HepG2 (cell line): ENCODE data around the gene GPR179. TPM values are rescaled to one million over a fixed set of nuclear protein-coding genes. Genes with fewer than 3 reads are reported as not detected.
A peak's percentile ranks its signal among the peaks of the same experiment; 100 is the strongest.

Source experiments
- EED ChIP-seq: sonication (generic); formaldehyde crosslinking; IDR thresholded peaks from 2 replicates; pipeline ENCODE4 v1.5.0; 2020; ENCODE audit warnings: mild to moderate bottlenecking, missing genetic modification reagents
- FOXO1 ChIP-seq: sonication (generic); formaldehyde crosslinking; IDR thresholded peaks from 2 replicates; pipeline ENCODE4 v1.4.0; 2020; ENCODE audit warnings: missing genetic modification reagents
- MTA1 ChIP-seq: sonication (generic); formaldehyde crosslinking; IDR thresholded peaks from 2 replicates; pipeline ENCODE4 v1.4.0; 2020; ENCODE audit warnings: missing genetic modification reagents, mild to moderate bottlenecking, borderline replicate concordance
- NR3C1 ChIP-seq: sonication (generic); formaldehyde crosslinking; IDR thresholded peaks from 2 replicates; pipeline ENCODE4 v1.4.0; 2020; ENCODE audit warnings: missing genetic modification reagents
- SALL2 ChIP-seq: sonication (generic); formaldehyde crosslinking; IDR thresholded peaks from 2 replicates; pipeline ENCODE4 v1.8.1; 2023; ENCODE audit warnings: mild to moderate bottlenecking, missing genetic modification reagents, inconsistent platforms
- ZKSCAN5 ChIP-seq: sonication (generic); formaldehyde crosslinking; IDR thresholded peaks from 2 replicates; pipeline ENCODE4 v1.5.1; 2020; ENCODE audit warnings: mild to moderate bottlenecking, missing genetic modification reagents
- ZNF101 ChIP-seq: sonication (generic); formaldehyde crosslinking; IDR thresholded peaks from 2 replicates; pipeline ENCODE4 v1.4.0; 2020; ENCODE audit warnings: mild to moderate bottlenecking, low read depth, missing genetic modification reagents, borderline replicate concordance
- ZNF326 ChIP-seq: sonication (generic); formaldehyde crosslinking; IDR thresholded peaks from 2 replicates; pipeline ENCODE4 v1.4.0; 2020; ENCODE audit warnings: missing genetic modification reagents, borderline replicate concordance
- ZNF496 ChIP-seq: sonication (generic); formaldehyde crosslinking; IDR thresholded peaks from 2 replicates; pipeline ENCODE4 v1.8.1; 2023; ENCODE audit warnings: mild to moderate bottlenecking, moderate library complexity, missing genetic modification reagents; ENCODE audit not compliant: insufficient replicate concordance
- ZNF557 ChIP-seq: sonication (generic); formaldehyde crosslinking; IDR thresholded peaks from 2 replicates; pipeline ENCODE4 v1.4.0; 2020; ENCODE audit warnings: missing genetic modification reagents
- ZNF660 ChIP-seq: sonication (generic); formaldehyde crosslinking; IDR thresholded peaks from 2 replicates; pipeline ENCODE4 v1.5.1; 2020; ENCODE audit warnings: mild to moderate bottlenecking, low read depth, missing genetic modification reagents, borderline replicate concordance
- ZNF777 ChIP-seq: sonication (generic); formaldehyde crosslinking; IDR thresholded peaks from 2 replicates; pipeline ENCODE4 v1.4.0; 2020; ENCODE audit warnings: missing genetic modification reagents
- ZSCAN22 ChIP-seq: sonication (generic); formaldehyde crosslinking; IDR thresholded peaks from 2 replicates; pipeline ENCODE4 v1.4.0; 2020; ENCODE audit warnings: mild to moderate bottlenecking, missing genetic modification reagents
- polyA plus RNA-seq, 8 experiments: library from polyadenylated mRNA; depleted of rRNA in 3 of 8; stranded (reverse) in 7 of 8; unstranded in 1 of 8; fragments of >200 nt; fragmentation: Illumina TruSeq in 4 of 8; extraction: Trizol in 4 of 8; gene quantifications; 2 replicates each; pipeline versions ENCODE4 v1.2.1 to v1.2.3, GENCODE V29; 2011 to 2016; ENCODE audit warnings: low read depth in 4 of 8, missing spikeins in 1 of 8, mixed read lengths in 1 of 8; ENCODE audit not compliant: insufficient read depth in 1 of 8
- total RNA-seq, 5 experiments: library from RNA; depleted of rRNA; stranded (reverse); fragments of >200 nt; fragmentation: Illumina TruSeq; extraction: Trizol; gene quantifications; 2 replicates each; pipeline ENCODE4 v1.2.3, GENCODE V29; 2016; ENCODE audit warnings: low read depth in 1 of 5
- TF ChIP-seq, protein P1 (sequence below): sonication (generic); formaldehyde crosslinking; IDR thresholded peaks from 2 replicates; pipeline ENCODE4 v1.5.1; 2020; ENCODE audit warnings: missing genetic modification reagents, mild to moderate bottlenecking, borderline replicate concordance
- TF ChIP-seq, protein P2 (sequence below): sonication (generic); formaldehyde crosslinking; IDR thresholded peaks from 2 replicates; pipeline ENCODE4 v1.5.1; 2020; ENCODE audit warnings: missing genetic modification reagents, mild to moderate bottlenecking, borderline replicate concordance
- TF ChIP-seq, protein P3 (sequence below): sonication (generic); formaldehyde crosslinking; IDR thresholded peaks from 2 replicates; pipeline ENCODE4 v1.5.1; 2020; ENCODE audit warnings: mild to moderate bottlenecking, missing genetic modification reagents, borderline replicate concordance
- TF ChIP-seq, protein P4 (sequence below): fragments of 450-650 bp; IDR thresholded peaks from 2 replicates; pipeline ENCODE4 v1.6.1; 2017

GPR179 gene
- total and polyA plus RNA-seq, 2 of the 13 experiments (the other 11 are each of a cell fraction or from before 2014, with no cell fraction given), result 0.03 TPM; not detected in 1

DNA sequence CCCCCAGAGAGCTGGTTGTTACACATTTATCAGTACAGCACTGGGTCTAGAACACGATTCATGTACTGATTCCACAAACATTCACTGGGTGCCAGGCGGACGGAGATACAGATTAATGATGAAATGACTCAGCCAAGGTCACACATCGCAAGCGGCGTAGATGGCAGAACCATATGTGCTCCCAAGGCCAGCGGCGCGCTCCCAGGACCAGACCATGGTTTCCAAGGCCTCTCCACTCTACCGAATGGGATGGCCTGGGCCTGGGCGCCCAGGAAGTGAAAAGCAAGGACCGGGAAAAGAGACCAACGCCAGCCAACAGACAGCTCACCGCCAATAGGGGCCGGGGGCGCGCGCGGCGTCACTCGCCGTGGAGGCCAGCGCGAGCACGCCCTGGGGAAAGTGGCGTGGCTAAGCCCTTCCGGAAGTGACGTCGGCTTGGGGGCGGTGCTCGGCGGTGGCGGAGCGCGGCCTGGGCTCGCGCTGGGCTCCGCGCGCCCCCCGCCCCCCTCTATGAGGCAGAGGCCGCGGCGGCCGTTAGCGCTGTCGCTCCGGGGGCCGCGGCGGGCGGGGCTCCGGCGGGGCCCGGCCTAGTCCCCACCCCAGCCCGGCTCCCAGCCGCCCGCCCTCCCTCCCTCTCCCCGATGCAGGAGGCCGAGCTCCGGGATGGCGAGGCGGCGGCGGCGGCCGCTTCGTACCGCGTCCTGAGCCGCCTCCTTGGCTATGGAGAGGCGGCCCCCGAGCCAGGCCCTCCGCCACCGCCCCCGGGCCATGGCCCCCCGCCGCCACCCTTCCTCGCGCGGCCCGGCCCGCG is 7.9 kb upstream of the GPR179 start, which contains the start of gene SOCS7 (continued):
- TF ChIP-seq SALL2 (CRISPR knock-in tag), result peak; percentile 39; the same call in 1 of the 2 replicates
- 0 out of 2 replicates have a peak, but pooled peaks have one; percentile 37 for TF ChIP-seq FOXO1 (CRISPR knock-in tag)
- TF ChIP-seq, protein P1, sequence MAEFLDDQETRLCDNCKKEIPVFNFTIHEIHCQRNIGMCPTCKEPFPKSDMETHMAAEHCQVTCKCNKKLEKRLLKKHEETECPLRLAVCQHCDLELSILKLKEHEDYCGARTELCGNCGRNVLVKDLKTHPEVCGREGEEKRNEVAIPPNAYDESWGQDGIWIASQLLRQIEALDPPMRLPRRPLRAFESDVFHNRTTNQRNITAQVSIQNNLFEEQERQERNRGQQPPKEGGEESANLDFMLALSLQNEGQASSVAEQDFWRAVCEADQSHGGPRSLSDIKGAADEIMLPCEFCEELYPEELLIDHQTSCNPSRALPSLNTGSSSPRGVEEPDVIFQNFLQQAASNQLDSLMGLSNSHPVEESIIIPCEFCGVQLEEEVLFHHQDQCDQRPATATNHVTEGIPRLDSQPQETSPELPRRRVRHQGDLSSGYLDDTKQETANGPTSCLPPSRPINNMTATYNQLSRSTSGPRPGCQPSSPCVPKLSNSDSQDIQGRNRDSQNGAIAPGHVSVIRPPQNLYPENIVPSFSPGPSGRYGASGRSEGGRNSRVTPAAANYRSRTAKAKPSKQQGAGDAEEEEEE, result no peak
- no peak for TF ChIP-seq ZNF101 (CRISPR knock-in tag)
- 0 out of 2 replicates have a peak, but pooled peaks have one; percentile 35 for TF ChIP-seq ZSCAN22 (CRISPR knock-in tag)
- TF ChIP-seq, protein P2, sequence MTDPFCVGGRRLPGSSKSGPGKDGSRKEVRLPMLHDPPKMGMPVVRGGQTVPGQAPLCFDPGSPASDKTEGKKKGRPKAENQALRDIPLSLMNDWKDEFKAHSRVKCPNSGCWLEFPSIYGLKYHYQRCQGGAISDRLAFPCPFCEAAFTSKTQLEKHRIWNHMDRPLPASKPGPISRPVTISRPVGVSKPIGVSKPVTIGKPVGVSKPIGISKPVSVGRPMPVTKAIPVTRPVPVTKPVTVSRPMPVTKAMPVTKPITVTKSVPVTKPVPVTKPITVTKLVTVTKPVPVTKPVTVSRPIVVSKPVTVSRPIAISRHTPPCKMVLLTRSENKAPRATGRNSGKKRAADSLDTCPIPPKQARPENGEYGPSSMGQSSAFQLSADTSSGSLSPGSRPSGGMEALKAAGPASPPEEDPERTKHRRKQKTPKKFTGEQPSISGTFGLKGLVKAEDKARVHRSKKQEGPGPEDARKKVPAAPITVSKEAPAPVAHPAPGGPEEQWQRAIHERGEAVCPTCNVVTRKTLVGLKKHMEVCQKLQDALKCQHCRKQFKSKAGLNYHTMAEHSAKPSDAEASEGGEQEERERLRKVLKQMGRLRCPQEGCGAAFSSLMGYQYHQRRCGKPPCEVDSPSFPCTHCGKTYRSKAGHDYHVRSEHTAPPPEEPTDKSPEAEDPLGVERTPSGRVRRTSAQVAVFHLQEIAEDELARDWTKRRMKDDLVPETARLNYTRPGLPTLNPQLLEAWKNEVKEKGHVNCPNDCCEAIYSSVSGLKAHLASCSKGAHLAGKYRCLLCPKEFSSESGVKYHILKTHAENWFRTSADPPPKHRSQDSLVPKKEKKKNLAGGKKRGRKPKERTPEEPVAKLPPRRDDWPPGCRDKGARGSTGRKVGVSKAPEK (CRISPR knock-in tag), result no peak
- peak; percentile 81; the same call in 1 of the 2 replicates for TF ChIP-seq EED (CRISPR knock-in tag)
- no peak for TF ChIP-seq ZNF496 (CRISPR knock-in tag)
- TF ChIP-seq ZNF777 (CRISPR knock-in tag), result peak; percentile 23; the same call in 1 of the 2 replicates
- TF ChIP-seq ZNF660 (CRISPR knock-in tag), result no peak; the same call in 1 of the 2 replicates
- TF ChIP-seq MTA1, result peak; percentile 81; the same call in 1 of the 2 replicates
- no peak for TF ChIP-seq ZNF557 (CRISPR knock-in tag)
- TF ChIP-seq, protein P3, sequence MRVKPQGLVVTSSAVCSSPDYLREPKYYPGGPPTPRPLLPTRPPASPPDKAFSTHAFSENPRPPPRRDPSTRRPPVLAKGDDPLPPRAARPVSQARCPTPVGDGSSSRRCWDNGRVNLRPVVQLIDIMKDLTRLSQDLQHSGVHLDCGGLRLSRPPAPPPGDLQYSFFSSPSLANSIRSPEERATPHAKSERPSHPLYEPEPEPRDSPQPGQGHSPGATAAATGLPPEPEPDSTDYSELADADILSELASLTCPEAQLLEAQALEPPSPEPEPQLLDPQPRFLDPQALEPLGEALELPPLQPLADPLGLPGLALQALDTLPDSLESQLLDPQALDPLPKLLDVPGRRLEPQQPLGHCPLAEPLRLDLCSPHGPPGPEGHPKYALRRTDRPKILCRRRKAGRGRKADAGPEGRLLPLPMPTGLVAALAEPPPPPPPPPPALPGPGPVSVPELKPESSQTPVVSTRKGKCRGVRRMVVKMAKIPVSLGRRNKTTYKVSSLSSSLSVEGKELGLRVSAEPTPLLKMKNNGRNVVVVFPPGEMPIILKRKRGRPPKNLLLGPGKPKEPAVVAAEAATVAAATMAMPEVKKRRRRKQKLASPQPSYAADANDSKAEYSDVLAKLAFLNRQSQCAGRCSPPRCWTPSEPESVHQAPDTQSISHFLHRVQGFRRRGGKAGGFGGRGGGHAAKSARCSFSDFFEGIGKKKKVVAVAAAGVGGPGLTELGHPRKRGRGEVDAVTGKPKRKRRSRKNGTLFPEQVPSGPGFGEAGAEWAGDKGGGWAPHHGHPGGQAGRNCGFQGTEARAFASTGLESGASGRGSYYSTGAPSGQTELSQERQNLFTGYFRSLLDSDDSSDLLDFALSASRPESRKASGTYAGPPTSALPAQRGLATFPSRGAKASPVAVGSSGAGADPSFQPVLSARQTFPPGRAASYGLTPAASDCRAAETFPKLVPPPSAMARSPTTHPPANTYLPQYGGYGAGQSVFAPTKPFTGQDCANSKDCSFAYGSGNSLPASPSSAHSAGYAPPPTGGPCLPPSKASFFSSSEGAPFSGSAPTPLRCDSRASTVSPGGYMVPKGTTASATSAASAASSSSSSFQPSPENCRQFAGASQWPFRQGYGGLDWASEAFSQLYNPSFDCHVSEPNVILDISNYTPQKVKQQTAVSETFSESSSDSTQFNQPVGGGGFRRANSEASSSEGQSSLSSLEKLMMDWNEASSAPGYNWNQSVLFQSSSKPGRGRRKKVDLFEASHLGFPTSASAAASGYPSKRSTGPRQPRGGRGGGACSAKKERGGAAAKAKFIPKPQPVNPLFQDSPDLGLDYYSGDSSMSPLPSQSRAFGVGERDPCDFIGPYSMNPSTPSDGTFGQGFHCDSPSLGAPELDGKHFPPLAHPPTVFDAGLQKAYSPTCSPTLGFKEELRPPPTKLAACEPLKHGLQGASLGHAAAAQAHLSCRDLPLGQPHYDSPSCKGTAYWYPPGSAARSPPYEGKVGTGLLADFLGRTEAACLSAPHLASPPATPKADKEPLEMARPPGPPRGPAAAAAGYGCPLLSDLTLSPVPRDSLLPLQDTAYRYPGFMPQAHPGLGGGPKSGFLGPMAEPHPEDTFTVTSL (CRISPR knock-in tag), result no peak
- TF ChIP-seq, protein P4, sequence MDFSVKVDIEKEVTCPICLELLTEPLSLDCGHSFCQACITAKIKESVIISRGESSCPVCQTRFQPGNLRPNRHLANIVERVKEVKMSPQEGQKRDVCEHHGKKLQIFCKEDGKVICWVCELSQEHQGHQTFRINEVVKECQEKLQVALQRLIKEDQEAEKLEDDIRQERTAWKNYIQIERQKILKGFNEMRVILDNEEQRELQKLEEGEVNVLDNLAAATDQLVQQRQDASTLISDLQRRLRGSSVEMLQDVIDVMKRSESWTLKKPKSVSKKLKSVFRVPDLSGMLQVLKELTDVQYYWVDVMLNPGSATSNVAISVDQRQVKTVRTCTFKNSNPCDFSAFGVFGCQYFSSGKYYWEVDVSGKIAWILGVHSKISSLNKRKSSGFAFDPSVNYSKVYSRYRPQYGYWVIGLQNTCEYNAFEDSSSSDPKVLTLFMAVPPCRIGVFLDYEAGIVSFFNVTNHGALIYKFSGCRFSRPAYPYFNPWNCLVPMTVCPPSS, result no peak
- 0 out of 2 replicates have a peak, but pooled peaks have one; percentile 50 for TF ChIP-seq ZKSCAN5
- TF ChIP-seq NR3C1 (CRISPR knock-in tag), result no peak
- no peak for TF ChIP-seq ZNF326 (CRISPR knock-in tag)
